Tibial nerve (tissue), 4 donors: ENCODE results near the gene C12orf54. TPM values are rescaled to one million over a fixed set of nuclear protein-coding genes. Genes with fewer than 3 reads are reported as not detected.

Source experiments
- total RNA-seq, 4 donors: library from RNA; depleted of rRNA; stranded (reverse); fragments of >200 nt; gene quantifications; one replicate each; pipeline ENCODE4 v1.1.0, GENCODE V29; 2016

C12orf54 gene
- total RNA-seq, 4 donors from 2014 or later: 1.3 TPM; not detected in 3

Other genes starting within 250 kb of the C12orf54 start
- gene ZNF641, start 131.6 kb upstream of the C12orf54 start, total RNA-seq: 10 to 100 TPM; 20.2 to 32.4 (median 23.7) TPM
- gene ANP32D, start 9.9 kb upstream of the C12orf54 start, total RNA-seq: under 1 TPM in 1 of 4 donors, not detected in 3; 0.39 TPM
- gene OR8S1, start 43.1 kb downstream of the C12orf54 start, total RNA-seq: under 1 TPM in 1 of 4 donors, not detected in 3; 0.78 TPM
- gene LALBA, start 87.5 kb downstream of the C12orf54 start, total RNA-seq: not detected
- 100 to 1,000 TPM in 1 of 4 donors, 10 to 100 TPM in 3; 58.4 to 101 (median 69.4) TPM for gene KANSL2, start 199.7 kb downstream of the C12orf54 start, total RNA-seq
- 10 to 100 TPM; 21.3 to 32.1 (median 24.9) TPM for gene CCNT1, start 234.2 kb downstream of the C12orf54 start, total RNA-seq